SJCRH30 (cell line): ENCODE results near the gene CCDC175. TPM values are rescaled to one million over a fixed set of nuclear protein-coding genes. Genes with fewer than 3 reads are reported as not detected.

ENCODE experiments used
- total RNA-seq: library from RNA; depleted of rRNA; stranded (reverse); fragments of >200 nt; shearing (Covaris generic); gene quantifications from 2 replicates; pipeline ENCODE4 v1.2.3, GENCODE V29; 2014; rRNA removed

CCDC175 gene
- total RNA-seq, 1 experiment from 2014 or later = not detected

Other genes starting within 250 kb of the CCDC175 start
- 1.8 and 2.3 TPM in 2 replicates for gene GPR135, start 111.4 kb downstream of the CCDC175 start, total RNA-seq
- 10.5 and 13.7 TPM in 2 replicates for gene L3HYPDH, start 92.4 kb downstream of the CCDC175 start, total RNA-seq
- gene JKAMP, start 92.3 kb downstream of the CCDC175 start, total RNA-seq = 55.7 and 65.0 TPM in 2 replicates